H54 (cell line): ENCODE data around the gene ZFYVE28.

ENCODE experiments used
- DNase-seq: peaks from one replicate; pipeline ENCODE4 v3.0.0; 2011; ENCODE audit warnings: low spot score, mixed read lengths; ENCODE audit not compliant: insufficient read length
- FAIRE-seq: peaks from 3 replicates; lab custom pipeline; 2011; peaks lifted over from hg19 to GRCh38; lab: Jason Lieb, UNC
- POLR2A ChIP-seq: IDR thresholded peaks from 2 replicates; pipeline ENCODE4 v1.6.1; 2011; ENCODE audit warnings: low read depth, mild to moderate bottlenecking, low read length

The ZFYVE28 gene

GRCh38 chr4:2303686-2304320, 114.6 kb downstream of the ZFYVE28 start:
- no peak for TF ChIP-seq POLR2A
- FAIRE-seq: no peak

GRCh38 chr4:2303121-2303685, 115.2 kb downstream of the ZFYVE28 start:
- no peak for FAIRE-seq

More at GRCh38 chr4:2303686-2304320, 114.6 kb downstream of the ZFYVE28 start:
- DNase-seq: no peak

GRCh38 chr4:2302387-2303119, 115.9 kb downstream of the ZFYVE28 start:
- no peak for TF ChIP-seq POLR2A
- DNase-seq (no peak), FAIRE-seq (no peak)

More at GRCh38 chr4:2303121-2303685, 115.2 kb downstream of the ZFYVE28 start:
- no peak for DNase-seq
- no peak for TF ChIP-seq POLR2A

- DNase-seq (no peak), FAIRE-seq (no peak)
- TF ChIP-seq POLR2A: no peak
These were observed 116.6 kb downstream of the ZFYVE28 start for GRCh38 chr4:2301806-2302205.

- no peak for FAIRE-seq
- no peak for DNase-seq
- TF ChIP-seq POLR2A: no peak
These were observed 117.2 kb downstream of the ZFYVE28 start for GRCh38 chr4:2301225-2301642.

GRCh38 chr4:2300431-2301224, 117.8 kb downstream of the ZFYVE28 start:
- no peak for DNase-seq
- no peak for TF ChIP-seq POLR2A
- no peak for FAIRE-seq

GRCh38 chr4:2299794-2300193, 118.7 kb downstream of the ZFYVE28 start:
- TF ChIP-seq POLR2A: no peak
- DNase-seq (no peak), FAIRE-seq (no peak)

- FAIRE-seq: no peak
- DNase-seq: no peak
These were observed 119.9 kb downstream of the ZFYVE28 start for GRCh38 chr4:2298532-2298991.

GRCh38 chr4:2297606-2298531, 120.6 kb downstream of the ZFYVE28 start:
- no peak for DNase-seq
- FAIRE-seq: no peak
- no peak for TF ChIP-seq POLR2A

More at GRCh38 chr4:2298532-2298991, 119.9 kb downstream of the ZFYVE28 start:
- TF ChIP-seq POLR2A: no peak

GRCh38 chr4:2296631-2297601, 121.5 kb downstream of the ZFYVE28 start:
- DNase-seq: no peak
- FAIRE-seq: no peak
- TF ChIP-seq POLR2A: no peak

- DNase-seq (no peak), FAIRE-seq (no peak)
- no peak for TF ChIP-seq POLR2A
These were observed 122.5 kb downstream of the ZFYVE28 start for GRCh38 chr4:2295900-2296442.
